ENCODE results near the gene REPIN1. TPM values are rescaled to one million over a fixed set of nuclear protein-coding genes. Genes with fewer than 3 reads are reported as not detected.

Gene REPIN1
- total RNA-seq, 2 experiments from 2014 or later = 54.7 to 55.1 TPM

DNA sequence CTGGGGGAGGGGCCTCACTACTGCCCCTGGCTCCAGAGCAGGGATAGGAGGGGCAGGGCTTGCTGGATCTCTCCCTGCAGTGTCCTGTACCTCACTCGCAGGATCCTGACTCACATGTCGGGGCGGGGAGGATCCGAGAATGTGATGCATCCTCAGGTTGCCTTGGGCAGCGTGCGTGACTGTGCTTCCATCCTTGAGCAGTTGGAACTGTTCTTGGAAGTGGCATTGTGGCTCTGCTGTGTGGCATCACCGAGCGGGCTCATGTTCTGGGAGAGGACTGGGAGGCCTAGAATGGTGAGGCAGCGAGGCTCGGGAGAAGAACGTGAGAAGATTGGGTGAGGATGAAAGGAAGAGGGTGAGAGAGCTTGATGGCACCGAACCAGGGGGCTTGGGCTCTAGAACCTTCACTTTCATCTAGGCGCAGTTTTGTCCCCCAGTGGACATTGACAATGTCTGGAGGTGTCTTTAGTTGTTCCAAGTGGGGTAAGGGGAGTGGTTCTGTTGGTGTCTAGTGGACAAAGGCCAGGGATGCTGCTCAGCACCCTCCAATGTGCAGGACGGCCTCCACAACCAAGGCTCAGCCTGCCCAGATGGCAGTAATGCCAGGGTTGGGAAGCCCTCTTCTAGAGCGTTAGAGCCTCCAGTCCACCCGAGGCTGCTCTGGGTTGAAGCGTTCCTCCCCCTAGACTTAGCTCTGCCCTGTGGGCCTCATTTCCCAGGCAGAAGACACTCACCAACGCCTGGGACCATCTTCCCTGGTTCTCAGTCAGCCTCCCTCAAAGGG lies 35.6 kb upstream of the REPIN1 start:
- Mint-ChIP-seq H3K4me3 (no peak overlapping the region), H3K27me3 (no peaks in the 10 kb centered on the region), H3K4me1 (no peaks in the 10 kb centered on the region), H3K27ac (no peak overlapping the region), H3K9me3 (no peaks in the 10 kb centered on the region), H3K36me3 (peaks cover 6% of the 10 kb centered on the region)
- DNase-seq = no peak

- no peak for DNase-seq
- Mint-ChIP-seq H3K9me3 (no peaks in the 10 kb centered on the region), H3K36me3 (peaks cover 6% of the 10 kb centered on the region), H3K27ac (no peak overlapping the region), H3K4me1 (no peaks in the 10 kb centered on the region), H3K27me3 (no peaks in the 10 kb centered on the region), H3K4me3 (no peak overlapping the region)
These were observed 35.0 kb upstream of the REPIN1 start for GRCh38 chr7:150333659-150334058.

GRCh38 chr7:150334108-150334507 lies 34.5 kb upstream of the REPIN1 start:
- Mint-ChIP-seq H3K27ac (no peak overlapping the region), H3K27me3 (no peaks in the 10 kb centered on the region), H3K4me3 (no peak overlapping the region), H3K9me3 (no peaks in the 10 kb centered on the region), H3K36me3 (peaks cover 4% of the 10 kb centered on the region), H3K4me1 (no peaks in the 10 kb centered on the region)
- DNase-seq = no peak

- Mint-ChIP-seq H3K27ac (no peak overlapping the region), H3K27me3 (peaks cover 8% of the 10 kb centered on the region), H3K4me3 (no peak overlapping the region), H3K4me1 (peaks cover 5% of the 10 kb centered on the region), H3K9me3 (no peaks in the 10 kb centered on the region), H3K36me3 (peaks cover 4% of the 10 kb centered on the region)
- DNase-seq = no peak
These were observed 33.4 kb upstream of the REPIN1 start for GRCh38 chr7:150335108-150335773.

DNA sequence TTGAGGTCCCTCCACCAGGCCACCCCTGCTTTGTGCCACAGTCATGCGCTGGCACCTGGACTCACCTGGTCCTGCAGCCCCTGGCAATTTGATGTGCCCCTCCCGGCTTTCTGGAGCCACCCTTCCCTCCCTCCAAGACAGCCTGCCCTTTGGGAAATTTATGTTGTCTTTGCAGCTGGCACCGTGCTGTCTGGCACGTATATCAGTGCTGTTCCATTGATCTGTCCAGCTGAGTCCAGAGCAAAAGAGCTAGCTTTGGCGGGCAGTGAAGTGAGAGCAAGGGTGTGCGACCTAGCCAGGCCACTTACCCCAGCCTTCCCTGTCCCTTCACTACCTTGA lies 32.9 kb upstream of the REPIN1 start:
- H3K9me3 Mint-ChIP-seq = no peaks in the 10 kb centered on the region
- peaks cover 4% of the 10 kb centered on the region for H3K36me3 Mint-ChIP-seq
- H3K4me3 Mint-ChIP-seq = no peak overlapping the region
- no peak for DNase-seq
- peaks cover 12% of the 10 kb centered on the region for H3K27me3 Mint-ChIP-seq
- peaks cover 7% of the 10 kb centered on the region for H3K4me1 Mint-ChIP-seq
- H3K27ac Mint-ChIP-seq = no peak overlapping the region

DNA sequence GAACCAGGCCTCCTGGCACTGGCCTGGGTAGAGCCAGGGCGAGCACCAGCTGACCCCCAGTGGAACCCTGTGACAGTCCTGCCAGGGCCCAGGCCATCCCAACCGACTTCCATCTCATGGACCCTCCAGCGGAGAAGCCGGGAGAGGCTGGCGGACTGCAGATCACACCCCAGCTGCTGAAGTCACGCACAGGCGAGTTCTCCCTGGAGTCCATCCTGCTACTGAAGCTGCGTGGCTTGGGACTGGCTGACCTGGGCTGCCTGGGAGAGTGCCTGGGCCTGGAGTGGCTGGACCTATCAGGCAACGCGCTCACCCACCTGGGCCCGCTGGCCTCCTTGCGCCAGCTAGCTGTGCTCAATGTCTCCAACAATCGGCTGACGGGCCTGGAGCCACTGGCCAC lies 31.9 kb upstream of the REPIN1 start:
- Mint-ChIP-seq H3K4me1 (peaks cover 10% of the 10 kb centered on the region), H3K9me3 (no peaks in the 10 kb centered on the region), H3K27me3 (peaks cover 21% of the 10 kb centered on the region), H3K4me3 (no peak overlapping the region), H3K36me3 (peaks cover 4% of the 10 kb centered on the region), H3K27ac (no peak overlapping the region)
- DNase-seq = no peak

DNA sequence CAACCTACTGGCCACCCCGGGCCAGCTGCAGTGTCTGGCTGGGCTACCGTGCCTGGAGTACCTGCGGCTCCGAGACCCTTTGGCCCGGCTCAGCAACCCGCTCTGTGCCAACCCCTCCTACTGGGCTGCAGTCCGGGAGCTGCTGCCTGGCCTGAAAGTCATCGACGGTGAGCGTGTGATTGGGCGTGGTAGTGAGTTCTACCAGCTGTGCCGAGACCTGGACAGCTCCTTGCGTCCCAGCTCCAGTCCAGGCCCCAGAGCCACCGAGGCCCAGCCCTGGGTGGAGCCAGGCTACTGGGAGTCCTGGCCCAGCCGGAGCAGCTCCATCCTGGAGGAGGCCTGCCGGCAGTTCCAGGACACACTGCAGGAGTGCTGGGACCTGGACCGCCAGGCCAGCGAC lies 31.4 kb upstream of the REPIN1 start:
- Mint-ChIP-seq H3K36me3 (peaks cover 4% of the 10 kb centered on the region), H3K9me3 (no peaks in the 10 kb centered on the region), H3K27me3 (peaks cover 25% of the 10 kb centered on the region), H3K27ac (no peak overlapping the region), H3K4me3 (no peak overlapping the region), H3K4me1 (peaks cover 10% of the 10 kb centered on the region)
- no peak for DNase-seq

- Mint-ChIP-seq H3K27ac (no peak overlapping the region), H3K4me3 (peak overlapping the region; percentile 37), H3K9me3 (no peaks in the 10 kb centered on the region), H3K4me1 (peaks cover 10% of the 10 kb centered on the region), H3K27me3 (peaks cover 30% of the 10 kb centered on the region), H3K36me3 (peaks cover 4% of the 10 kb centered on the region)
- no peak for DNase-seq
These were observed 31.0 kb upstream of the REPIN1 start for GRCh38 chr7:150337659-150338081.

DNA sequence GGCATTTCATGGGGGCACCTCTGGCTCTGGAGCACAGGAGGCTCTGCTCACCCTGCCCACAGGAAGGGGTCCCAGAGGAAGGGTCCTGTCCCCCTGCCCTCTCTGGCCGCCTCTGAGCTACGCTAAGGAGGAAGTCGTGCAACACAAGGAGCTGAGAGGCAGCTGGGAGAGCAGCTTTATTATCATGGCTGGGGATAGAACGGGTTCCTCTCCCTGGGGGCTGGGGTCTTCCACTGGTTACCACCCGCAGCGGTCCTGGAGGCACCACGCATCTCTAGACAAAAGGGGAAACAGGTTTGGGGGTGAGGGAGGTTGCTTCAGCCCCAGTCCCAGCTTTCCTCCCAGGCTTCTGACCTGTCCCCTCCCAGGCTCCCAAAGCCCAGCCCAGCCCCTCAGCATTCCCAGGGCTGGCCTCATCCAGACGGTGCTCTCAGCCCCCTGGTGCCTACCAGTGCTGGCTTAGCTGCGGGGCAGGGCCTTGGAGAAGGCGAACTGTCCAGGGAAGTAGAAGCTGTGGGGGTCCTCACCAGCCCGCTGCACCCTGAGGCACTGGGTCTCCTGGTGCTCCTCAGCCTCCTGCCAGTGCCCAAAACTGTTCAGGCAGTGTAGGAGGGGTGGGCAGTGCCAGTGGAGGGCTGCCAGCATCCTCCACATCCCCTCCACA lies 30.3 kb upstream of the REPIN1 start:
- Mint-ChIP-seq H3K27ac (no peak overlapping the region), H3K9me3 (no peaks in the 10 kb centered on the region), H3K36me3 (peaks cover 4% of the 10 kb centered on the region), H3K4me3 (no peak overlapping the region), H3K27me3 (peaks cover 35% of the 10 kb centered on the region), H3K4me1 (peaks cover 10% of the 10 kb centered on the region)
- no peak for DNase-seq

DNA sequence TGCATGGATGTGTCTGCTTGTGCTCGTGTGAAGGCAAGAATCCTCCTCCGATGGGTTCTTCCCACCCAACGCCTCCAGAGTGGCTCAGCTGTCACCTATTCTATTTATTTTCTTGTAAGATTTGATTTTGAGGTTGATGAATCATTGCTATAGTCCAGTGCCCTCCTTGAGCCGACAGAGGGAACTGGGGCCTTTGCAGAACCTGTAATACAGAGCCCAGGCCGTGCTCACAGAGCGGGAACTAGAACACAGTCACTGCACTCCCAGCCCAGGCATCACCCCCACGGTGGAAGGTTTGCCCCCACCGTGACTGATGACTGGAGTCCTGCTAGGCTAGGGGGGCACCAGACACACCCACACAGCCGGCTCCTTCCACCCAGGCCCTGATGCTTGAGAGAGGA lies 29.2 kb upstream of the REPIN1 start:
- Mint-ChIP-seq H3K36me3 (peaks cover 11% of the 10 kb centered on the region), H3K27me3 (peaks cover 42% of the 10 kb centered on the region), H3K4me3 (no peak overlapping the region), H3K9me3 (no peaks in the 10 kb centered on the region), H3K27ac (no peak overlapping the region), H3K4me1 (peaks cover 10% of the 10 kb centered on the region)
- no peak for DNase-seq

GRCh38 chr7:150340024-150340749 lies 28.4 kb upstream of the REPIN1 start:
- no peak overlapping the region for H3K27ac Mint-ChIP-seq
- peaks cover 42% of the 10 kb centered on the region for H3K27me3 Mint-ChIP-seq
- H3K36me3 Mint-ChIP-seq = peaks cover 11% of the 10 kb centered on the region
- no peak overlapping the region for H3K4me3 Mint-ChIP-seq
- no peaks in the 10 kb centered on the region for H3K9me3 Mint-ChIP-seq
- peaks cover 10% of the 10 kb centered on the region for H3K4me1 Mint-ChIP-seq
- DNase-seq = peak; percentile 57

DNA sequence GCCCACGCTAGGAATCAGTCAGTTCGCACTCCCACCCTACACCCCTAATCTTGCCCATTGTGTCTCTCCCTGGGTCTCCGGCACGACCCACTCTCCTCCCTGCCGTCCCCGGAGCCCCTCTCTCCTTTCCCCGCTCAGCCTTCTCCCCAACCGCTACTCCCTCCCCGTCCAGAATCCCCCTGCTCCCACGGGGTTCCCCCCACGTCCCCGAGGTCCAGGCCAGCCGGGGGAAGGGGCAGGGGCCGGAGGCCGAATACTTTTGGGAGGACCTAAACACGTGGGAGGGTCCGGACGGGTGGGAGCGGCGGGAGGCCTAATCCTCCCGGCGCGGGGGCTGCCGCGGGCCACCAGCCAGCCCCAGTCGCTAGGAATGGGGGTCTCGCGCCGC lies 27.8 kb upstream of the REPIN1 start:
- Mint-ChIP-seq H3K27me3 (peaks cover 42% of the 10 kb centered on the region), H3K4me3 (no peak overlapping the region), H3K36me3 (peaks cover 11% of the 10 kb centered on the region), H3K27ac (no peak overlapping the region), H3K9me3 (no peaks in the 10 kb centered on the region), H3K4me1 (peaks cover 10% of the 10 kb centered on the region)
- DNase-seq = no peak

DNA sequence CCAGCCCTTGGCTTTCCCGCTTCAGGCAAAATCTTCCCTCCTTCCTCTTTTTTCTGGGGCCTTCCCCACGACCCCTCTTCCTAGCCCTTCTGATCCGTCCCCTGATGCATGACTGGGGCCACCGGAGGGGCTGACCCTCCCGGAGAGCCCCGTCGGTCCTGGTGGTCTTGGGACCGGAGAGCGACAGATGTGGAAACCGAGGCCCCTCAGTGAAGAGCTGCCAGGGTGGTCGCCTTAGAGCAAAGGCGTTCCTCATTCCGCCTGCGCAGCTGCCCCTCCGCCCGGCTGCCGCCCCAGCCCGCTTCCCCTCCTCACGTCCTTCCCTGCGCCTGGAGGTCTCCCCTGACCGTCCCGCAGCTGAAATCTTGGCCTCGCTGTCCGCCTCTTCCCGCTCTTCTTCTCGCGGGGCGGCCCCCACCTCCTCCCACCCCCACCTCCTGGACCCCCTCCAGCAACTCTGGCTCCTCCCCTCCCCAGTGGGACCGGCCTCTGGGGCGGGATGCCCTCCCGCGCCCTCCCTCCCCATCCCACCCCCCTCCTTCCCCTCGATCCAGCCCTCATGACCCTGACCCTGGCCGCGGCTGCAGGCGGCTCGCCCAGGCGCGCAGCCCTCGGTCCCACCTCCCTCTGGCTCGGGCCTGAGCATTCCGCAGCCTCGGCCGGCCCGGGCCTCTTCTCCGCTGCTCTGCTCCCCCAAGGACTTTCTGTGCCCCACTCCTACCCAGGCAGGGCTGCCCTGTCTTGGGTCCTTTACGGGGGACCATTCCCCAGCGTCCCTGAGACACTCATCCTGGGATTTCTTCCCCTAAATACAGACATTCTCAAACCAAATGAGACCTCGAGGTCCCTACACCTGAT lies 27.1 kb upstream of the REPIN1 start, which contains the start of gene RARRES2:
RARRES2 (minus strand) TSS at position 367 of the 858 bp plus-strand sequence. CDS start 1,020 bp downstream, outside the sequence.
- Mint-ChIP-seq H3K36me3 (peaks cover 11% of the 10 kb centered on the region), H3K9me3 (no peaks in the 10 kb centered on the region), H3K4me3 (peak within 1 kb of the TSS; percentile 51), H3K4me1 (peaks cover 10% of the 10 kb centered on the region), H3K27ac (no peak within 1 kb of the TSS), H3K27me3 (peaks cover 42% of the 10 kb centered on the region)
- no peak for DNase-seq

- Mint-ChIP-seq H3K4me3 (no peak overlapping the region), H3K27me3 (peaks cover 42% of the 10 kb centered on the region), H3K27ac (no peak overlapping the region), H3K36me3 (peaks cover 11% of the 10 kb centered on the region), H3K4me1 (peaks cover 10% of the 10 kb centered on the region), H3K9me3 (no peaks in the 10 kb centered on the region)
- no peak for DNase-seq
These were observed 26.6 kb upstream of the REPIN1 start for GRCh38 chr7:150342121-150342408.

All from activated naive CD8-positive, alpha-beta T cell treated with anti-CD3 and anti-CD28 coated beads for 36 hours (primary cell).